GM21526 (cell line): ENCODE data around the gene PRDM16.

Experiments used
- ATAC-seq: cut with Tn5 transposase; IDR thresholded peaks from one replicate; pipeline ENCODE4 v1.9.1; 2021; ENCODE audit warnings: moderate library complexity; ENCODE audit not compliant: unreplicated experiment, low FRiP score

The PRDM16 gene

GRCh38 chr1:3409366-3410141 is 340.6 kb downstream of the PRDM16 start:
- no peak for ATAC-seq

GRCh38 chr1:3410142-3410925 is 341.3 kb downstream of the PRDM16 start:
- ATAC-seq = no peak

GRCh38 chr1:3411806-3412205 is 342.8 kb downstream of the PRDM16 start:
- ATAC-seq = no peak

GRCh38 chr1:3412376-3412775 is 343.4 kb downstream of the PRDM16 start:
- ATAC-seq = no peak

- no peak for ATAC-seq
These were observed 345.1 kb downstream of the PRDM16 start for GRCh38 chr1:3413975-3414710.

- no peak for ATAC-seq
These were observed 346.5 kb downstream of the PRDM16 start for GRCh38 chr1:3415260-3416090.

- ATAC-seq = no peak
These were observed 348.2 kb downstream of the PRDM16 start for GRCh38 chr1:3417082-3417739.

- no peak for ATAC-seq
These were observed 348.9 kb downstream of the PRDM16 start for GRCh38 chr1:3417934-3418333.

GRCh38 chr1:3418600-3418999 is 349.6 kb downstream of the PRDM16 start:
- ATAC-seq = no peak

- no peak for ATAC-seq
These were observed 350.6 kb downstream of the PRDM16 start for GRCh38 chr1:3419415-3420204.

- ATAC-seq = no peak
These were observed 351.4 kb downstream of the PRDM16 start for GRCh38 chr1:3420218-3420951.

GRCh38 chr1:3422638-3423037 is 353.6 kb downstream of the PRDM16 start:
- ATAC-seq = no peak

GRCh38 chr1:3423245-3423829 is 354.3 kb downstream of the PRDM16 start:
- no peak for ATAC-seq

- no peak for ATAC-seq
These were observed 355.1 kb downstream of the PRDM16 start for GRCh38 chr1:3423896-3424611.

GRCh38 chr1:3425486-3426215 is 356.6 kb downstream of the PRDM16 start:
- no peak for ATAC-seq

GRCh38 chr1:3426956-3427535 is 358.0 kb downstream of the PRDM16 start:
- no peak for ATAC-seq
